ENCODE results near the gene CHST15. TPM values are rescaled to one million over a fixed set of nuclear protein-coding genes. Genes with fewer than 3 reads are reported as not detected.

The CHST15 gene
- total and polyA plus RNA-seq, 2 of the 4 experiments (the other 2 are of a cell fraction), result 0.14 to 0.18 TPM

DNA sequence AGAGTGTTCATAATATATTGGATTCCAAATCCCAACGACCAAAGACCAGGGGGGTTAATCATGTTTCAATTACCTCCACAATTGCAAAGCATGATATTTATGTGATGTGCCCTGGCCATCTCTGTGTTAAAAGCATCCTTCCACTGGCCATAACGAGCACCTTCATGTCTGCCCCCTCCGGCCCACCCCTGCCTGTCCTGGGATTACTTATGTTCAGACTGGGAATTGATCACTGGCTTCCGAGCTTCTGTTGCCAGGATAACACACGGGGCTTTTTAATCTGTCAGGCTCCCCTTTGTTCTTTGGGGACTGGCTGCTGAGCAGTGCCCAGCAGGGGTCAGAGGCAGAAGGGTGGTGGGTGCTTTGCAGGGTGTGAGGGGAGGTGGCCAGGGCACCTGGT lies 13.7 kb upstream of the CHST15 start:
- no peaks in the 10 kb centered on the region for H4K20me1 ChIP-seq (ENCODE audit: insufficient read depth, low read length)
- H2BK120ac ChIP-seq (ENCODE audit: low read depth, low read length), result no peak overlapping the region
- no peak overlapping the region for H4K5ac ChIP-seq (ENCODE audit: low read depth, low read length)
- intact Hi-C loops (cut with micrococcal nuclease) (no loop called here), in situ Hi-C loops (cut with MboI; ENCODE audit: low sequenced_read_pairs) (no loop called here), dilution Hi-C loops (cut with HindIII; ENCODE audit: low sequenced_read_pairs, unreplicated experiment) (no loop called here)
- no peak overlapping the region for H3K18ac ChIP-seq (ENCODE audit: low read depth, low read length)
- H3K4me3 ChIP-seq (ENCODE audit: insufficient read depth, low read depth, low read length), result no peak overlapping the region
- no peak overlapping the region for H3K27ac ChIP-seq (ENCODE audit: insufficient read depth, low read length)
- H3K79me1 ChIP-seq (ENCODE audit: low read depth in 1 of 2, low read length in 2 of 2), result no peaks in the 10 kb centered on the region
- H3K9me3 ChIP-seq (ENCODE audit: control insufficient read depth, insufficient read depth, low read length), result peaks cover 3% of the 10 kb centered on the region; the same call in 1 of the 2 replicates
- CTCF ChIA-PET, result no interaction called here
- BruUV-seq (replicated peaks), result no TSS peak
- H3K56ac ChIP-seq (ENCODE audit: extremely low read depth, insufficient read depth, low read length), result no peak overlapping the region
- no peaks in the 10 kb centered on the region for H3K4me1 ChIP-seq (ENCODE audit: control insufficient read depth, insufficient read depth, low read length)
- H3K23ac ChIP-seq (ENCODE audit: low read depth, low read length), result no peak overlapping the region
- no peak overlapping the region for H3K4ac ChIP-seq (ENCODE audit: low read depth, low read length)
- H2AFZ ChIP-seq (replicated peaks; ENCODE audit: low read length, poor library complexity), result no peak overlapping the region
- no peak overlapping the region for H2AK5ac ChIP-seq (ENCODE audit: low read depth, low read length)
- H2AK9ac ChIP-seq (replicated peaks; ENCODE audit: low read depth, low read length, poor library complexity), result no peak overlapping the region
- TF ChIP-seq MAFK (IDR thresholded peaks at IDR 0.05; ENCODE audit: low read depth, low read length) (no peak), RCOR1 (IDR thresholded peaks at IDR 0.05; ENCODE audit: insufficient replicate concordance, low read length) (no peak), RAD21 (IDR thresholded peaks at IDR 0.05; ENCODE audit: low read length) (no peak), MAZ (IDR thresholded peaks at IDR 0.05; ENCODE audit: borderline replicate concordance, low read depth, low read length) (no peak)
- TF ChIP-seq, protein P1, sequence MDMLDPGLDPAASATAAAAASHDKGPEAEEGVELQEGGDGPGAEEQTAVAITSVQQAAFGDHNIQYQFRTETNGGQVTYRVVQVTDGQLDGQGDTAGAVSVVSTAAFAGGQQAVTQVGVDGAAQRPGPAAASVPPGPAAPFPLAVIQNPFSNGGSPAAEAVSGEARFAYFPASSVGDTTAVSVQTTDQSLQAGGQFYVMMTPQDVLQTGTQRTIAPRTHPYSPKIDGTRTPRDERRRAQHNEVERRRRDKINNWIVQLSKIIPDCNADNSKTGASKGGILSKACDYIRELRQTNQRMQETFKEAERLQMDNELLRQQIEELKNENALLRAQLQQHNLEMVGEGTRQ (IDR thresholded peaks at IDR 0.05; ENCODE audit: low read depth, low read length), result no peak
- no peak overlapping the region for H3K9ac ChIP-seq (ENCODE audit: low read depth, low read length)
- no peak overlapping the region for H4K91ac ChIP-seq (ENCODE audit: insufficient read depth, low read depth, low read length)
- no peaks in the 10 kb centered on the region for H3K36me3 ChIP-seq (ENCODE audit: control insufficient read depth, insufficient read depth, low read length)
- H3K14ac ChIP-seq (replicated peaks; ENCODE audit: low read depth, low read length), result no peak overlapping the region
- POLR2A ChIA-PET (ENCODE audit: unreplicated experiment), result no interaction called here
- no peaks in the 10 kb centered on the region for H3K9me1 ChIP-seq (ENCODE audit: insufficient read depth, low read length)
- DNase-seq, result no peak
- no peak for ATAC-seq (ENCODE audit: low read depth)
- H2BK15ac ChIP-seq (ENCODE audit: low read depth, low read length), result no peak overlapping the region
- H4K8ac ChIP-seq (ENCODE audit: low read depth in 2 of 2, low read length in 2 of 2), result no peak overlapping the region
- H2BK20ac ChIP-seq (ENCODE audit: low read depth, low read length), result no peak overlapping the region
- no peak overlapping the region for H3K4me2 ChIP-seq (ENCODE audit: low read depth, low read length)
- 54% methylated on average over 4 of the region's 5 CpGs; no CpG with 5 or more reads in 1 of the 2 experiments for WGBS, 2 experiments (ENCODE audit: extremely low coverage in 2 of 2, insufficient read length in 1 of 2)
- H3K27me3 ChIP-seq (ENCODE audit: control insufficient read depth, insufficient read depth, low read length), result peaks cover 2% of the 10 kb centered on the region; the same call in 1 of the 2 replicates
- H2BK5ac ChIP-seq (ENCODE audit: low read depth, low read length, poor library complexity, severe bottlenecking), result no peak overlapping the region

Measured in IMR-90 (cell line).